Measurements from ENCODE around the gene UTP15. TPM values are rescaled to one million over a fixed set of nuclear protein-coding genes. Genes with fewer than 3 reads are reported as not detected.

The UTP15 gene
- polyA plus RNA-seq, 1 of the 3 experiments (the other 2 are of a cell fraction), result 10.2 TPM

- no peak for TF ChIP-seq MXI1 (IDR thresholded peaks at IDR 0.05; ENCODE audit: low read depth, low read length)
- TF ChIP-seq, protein P1, sequence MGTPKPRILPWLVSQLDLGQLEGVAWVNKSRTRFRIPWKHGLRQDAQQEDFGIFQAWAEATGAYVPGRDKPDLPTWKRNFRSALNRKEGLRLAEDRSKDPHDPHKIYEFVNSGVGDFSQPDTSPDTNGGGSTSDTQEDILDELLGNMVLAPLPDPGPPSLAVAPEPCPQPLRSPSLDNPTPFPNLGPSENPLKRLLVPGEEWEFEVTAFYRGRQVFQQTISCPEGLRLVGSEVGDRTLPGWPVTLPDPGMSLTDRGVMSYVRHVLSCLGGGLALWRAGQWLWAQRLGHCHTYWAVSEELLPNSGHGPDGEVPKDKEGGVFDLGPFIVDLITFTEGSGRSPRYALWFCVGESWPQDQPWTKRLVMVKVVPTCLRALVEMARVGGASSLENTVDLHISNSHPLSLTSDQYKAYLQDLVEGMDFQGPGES (IDR thresholded peaks at IDR 0.05; ENCODE audit: low read depth, low read length), result no peak
- TF ChIP-seq, protein P2, sequence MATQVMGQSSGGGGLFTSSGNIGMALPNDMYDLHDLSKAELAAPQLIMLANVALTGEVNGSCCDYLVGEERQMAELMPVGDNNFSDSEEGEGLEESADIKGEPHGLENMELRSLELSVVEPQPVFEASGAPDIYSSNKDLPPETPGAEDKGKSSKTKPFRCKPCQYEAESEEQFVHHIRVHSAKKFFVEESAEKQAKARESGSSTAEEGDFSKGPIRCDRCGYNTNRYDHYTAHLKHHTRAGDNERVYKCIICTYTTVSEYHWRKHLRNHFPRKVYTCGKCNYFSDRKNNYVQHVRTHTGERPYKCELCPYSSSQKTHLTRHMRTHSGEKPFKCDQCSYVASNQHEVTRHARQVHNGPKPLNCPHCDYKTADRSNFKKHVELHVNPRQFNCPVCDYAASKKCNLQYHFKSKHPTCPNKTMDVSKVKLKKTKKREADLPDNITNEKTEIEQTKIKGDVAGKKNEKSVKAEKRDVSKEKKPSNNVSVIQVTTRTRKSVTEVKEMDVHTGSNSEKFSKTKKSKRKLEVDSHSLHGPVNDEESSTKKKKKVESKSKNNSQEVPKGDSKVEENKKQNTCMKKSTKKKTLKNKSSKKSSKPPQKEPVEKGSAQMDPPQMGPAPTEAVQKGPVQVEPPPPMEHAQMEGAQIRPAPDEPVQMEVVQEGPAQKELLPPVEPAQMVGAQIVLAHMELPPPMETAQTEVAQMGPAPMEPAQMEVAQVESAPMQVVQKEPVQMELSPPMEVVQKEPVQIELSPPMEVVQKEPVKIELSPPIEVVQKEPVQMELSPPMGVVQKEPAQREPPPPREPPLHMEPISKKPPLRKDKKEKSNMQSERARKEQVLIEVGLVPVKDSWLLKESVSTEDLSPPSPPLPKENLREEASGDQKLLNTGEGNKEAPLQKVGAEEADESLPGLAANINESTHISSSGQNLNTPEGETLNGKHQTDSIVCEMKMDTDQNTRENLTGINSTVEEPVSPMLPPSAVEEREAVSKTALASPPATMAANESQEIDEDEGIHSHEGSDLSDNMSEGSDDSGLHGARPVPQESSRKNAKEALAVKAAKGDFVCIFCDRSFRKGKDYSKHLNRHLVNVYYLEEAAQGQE (IDR thresholded peaks at IDR 0.05; ENCODE audit: low read depth, low read length), result no peak
Measured at GRCh38 chr5:73629456-73629855, 63.9 kb downstream of the UTP15 start (continued).

DNA sequence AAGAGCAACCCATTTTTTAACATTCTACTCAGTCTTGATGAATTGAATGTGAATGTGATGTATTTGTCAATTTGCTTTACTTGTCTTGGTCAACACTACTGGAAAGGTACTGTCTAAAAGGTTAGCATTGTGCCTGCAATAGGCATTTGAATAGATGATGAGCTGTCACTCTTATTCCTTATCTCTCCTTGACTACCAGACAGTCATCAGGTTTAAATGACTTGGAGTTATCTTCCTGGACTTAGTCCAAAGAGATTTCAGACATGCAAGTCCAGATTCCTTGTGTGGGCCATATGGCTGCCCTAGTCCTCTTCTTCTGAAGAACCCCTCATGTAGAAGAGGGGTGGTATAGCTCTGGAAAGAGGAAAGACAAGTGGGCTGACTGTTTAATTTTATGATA, 65.2 kb downstream of the UTP15 start:
- no peaks in the 10 kb centered on the region for H3K27me3 ChIP-seq (ENCODE audit: insufficient read depth)
- peaks cover 77% of the 10 kb centered on the region for H3K79me2 ChIP-seq (ENCODE audit: insufficient read depth)
- H3K9me2 ChIP-seq, result no peaks in the 10 kb centered on the region
- no peak overlapping the region for H3K4me3 ChIP-seq (ENCODE audit: low read depth in 2 of 2, low read length in 1 of 2)
- no peak for DNase-seq
- ChIA-PET POLR2A (no interaction called here), CTCF (no interaction called here)
- TF ChIP-seq GABPA (IDR thresholded peaks at IDR 0.05; ENCODE audit: low read depth) (no peak), CTCF (IDR thresholded peaks at IDR 0.05) (no peak), GATA2 (CRISPR knock-in tag; IDR thresholded peaks at IDR 0.05) (0 out of 2 replicates have a peak, but pooled peaks have one; percentile 12), RFX5 (IDR thresholded peaks at IDR 0.05; ENCODE audit: low read length) (no peak), NFIC (IDR thresholded peaks at IDR 0.05; ENCODE audit: borderline replicate concordance) (no peak), EZH2phosphoT487 (IDR thresholded peaks at IDR 0.05; ENCODE audit: borderline replicate concordance, low read depth) (no peak), MEF2A (IDR thresholded peaks at IDR 0.05; ENCODE audit: borderline replicate concordance, low read depth) (no peak), SMC3 (IDR thresholded peaks at IDR 0.05; ENCODE audit: low read depth, low read length) (no peak)
- H3K36me3 ChIP-seq (replicated peaks in 1 of 2; ENCODE audit: control insufficient read depth in 1 of 2, insufficient read depth in 2 of 2, low read length in 1 of 2), result no peaks in the 10 kb centered on the region
- H3F3A ChIP-seq (replicated peaks; ENCODE audit: insufficient read depth), result no peaks in the 10 kb centered on the region
- no peak overlapping the region for H3K9ac ChIP-seq
- H3K4me2 ChIP-seq, result no peak overlapping the region
- no peaks in the 10 kb centered on the region for H3K9me3 ChIP-seq
- H2AFZ ChIP-seq (ENCODE audit: low read depth), result no peak overlapping the region
- H3K4me1 ChIP-seq (ENCODE audit: control insufficient read depth in 1 of 2, insufficient read depth in 2 of 2, low read depth in 1 of 2, low read length in 1 of 2), result peaks cover 3 to 9% of the 10 kb centered on the region in 2 experiments; a peak in 3 of 4 replicates
- H3K27ac ChIP-seq (ENCODE audit: low read depth in 2 of 2, low read length in 1 of 2), result no peak overlapping the region
- H4K20me1 ChIP-seq (ENCODE audit: insufficient read depth), result no peaks in the 10 kb centered on the region
